IMR-90 (cell line): Measurements from ENCODE around the gene SYNE1. TPM values are rescaled to one million over a fixed set of nuclear protein-coding genes. Genes with fewer than 3 reads are reported as not detected.
A peak's percentile ranks its signal among the peaks of the same experiment; 100 is the strongest.

Source experiments
- ATAC-seq: fragments of 200-7000 bp; cut with Tn5 transposase; 2 replicates; pipeline ENCODE4 v1.9.1; 2020; ENCODE audit warnings: low read depth, mild to moderate bottlenecking, moderate library complexity
- BruUV-seq: library from RNA; stranded (reverse); fragments of 400-500 nt; replicated peaks from 2 replicates; lab custom pipeline; 2021; lab: Mats Ljungman, UMichigan
- CTCF ChIA-PET: fragments of 300-600 bp; formaldehyde crosslinking; extraction: SDS; loops from one replicate; lab custom pipeline; 2021; ENCODE audit warnings: antibody characterized with exemption; lab: Yijun Ruan, JAX
- POLR2A ChIA-PET: fragments of 300-600 bp; sonication (Branson Sonifier 250); formaldehyde crosslinking; loops from one replicate; lab custom pipeline; 2022; ENCODE audit warnings: antibody characterized with exemption; ENCODE audit not compliant: unreplicated experiment; lab: Charles Lee
- DNase-seq: peaks from one replicate; pipeline ENCODE4 v3.0.0; 2013
- H2AFZ ChIP-seq: replicated peaks from 2 replicates; pipeline ENCODE3; 2013; ENCODE audit warnings: low read length, mild to moderate bottlenecking; ENCODE audit not compliant: poor library complexity
- H2AK5ac ChIP-seq: 2 replicates; pipeline ENCODE4 v1.6.1; 2013; ENCODE audit warnings: low read depth, low read length, inconsistent platforms
- H2AK9ac ChIP-seq: replicated peaks from 2 replicates; pipeline ENCODE3; 2013; ENCODE audit warnings: mild to moderate bottlenecking, low read depth, low read length, moderate library complexity; ENCODE audit not compliant: poor library complexity
- H2BK120ac ChIP-seq: 2 replicates; pipeline ENCODE4 v1.6.1; 2013; ENCODE audit warnings: low read depth, low read length, inconsistent platforms
- H2BK15ac ChIP-seq: 3 replicates; pipeline ENCODE4 v1.6.1; 2013; ENCODE audit warnings: low read depth, low read length, inconsistent platforms
- H2BK20ac ChIP-seq: 2 replicates; pipeline ENCODE4 v1.6.1; 2013; ENCODE audit warnings: low read depth, mild to moderate bottlenecking, inconsistent platforms, low read length, moderate library complexity
- H2BK5ac ChIP-seq: 2 replicates; pipeline ENCODE4 v1.6.1; 2013; ENCODE audit warnings: mild to moderate bottlenecking, low read depth, low read length, inconsistent platforms; ENCODE audit not compliant: poor library complexity, severe bottlenecking
- H3K14ac ChIP-seq: replicated peaks from 2 replicates; pipeline ENCODE4 v1.6.1; 2013; ENCODE audit warnings: low read depth, low read length, inconsistent platforms
- H3K18ac ChIP-seq: 2 replicates; pipeline ENCODE4 v1.6.1; 2013; ENCODE audit warnings: low read depth, low read length, control low read depth
- H3K23ac ChIP-seq: 2 replicates; pipeline ENCODE4 v1.6.1; 2013; ENCODE audit warnings: low read depth, low read length, inconsistent platforms
- H3K27ac ChIP-seq: 2 replicates; pipeline ENCODE4 v1.5.1; 2013; ENCODE audit warnings: mild to moderate bottlenecking, control low read depth, low read length; ENCODE audit not compliant: insufficient read depth
- H3K27me3 ChIP-seq: 2 replicates; pipeline ENCODE4 v1.6.1; 2013; ENCODE audit warnings: low read length; ENCODE audit not compliant: control insufficient read depth, insufficient read depth
- H3K36me3 ChIP-seq: 2 replicates; pipeline ENCODE4 v1.6.1; 2013; ENCODE audit warnings: low read length, mixed read lengths; ENCODE audit not compliant: control insufficient read depth, insufficient read depth
- H3K4ac ChIP-seq: 2 replicates; pipeline ENCODE4 v1.6.1; 2013; ENCODE audit warnings: low read depth, low read length, inconsistent platforms
- H3K4me1 ChIP-seq: 2 replicates; pipeline ENCODE4 v1.6.1; 2013; ENCODE audit warnings: low read length, mixed read lengths; ENCODE audit not compliant: control insufficient read depth, insufficient read depth
- H3K4me2 ChIP-seq: 2 replicates; pipeline ENCODE4 v1.6.1; 2013; ENCODE audit warnings: low read depth, mild to moderate bottlenecking, control low read depth, low read length, moderate library complexity
- H3K4me3 ChIP-seq: 2 replicates; pipeline ENCODE4 v1.5.1; 2013; ENCODE audit warnings: low read depth, mild to moderate bottlenecking, control low read depth, low read length, moderate library complexity; ENCODE audit not compliant: insufficient read depth
- H3K56ac ChIP-seq: 2 replicates; pipeline ENCODE4 v1.6.1; 2013; ENCODE audit warnings: low read length, inconsistent platforms; ENCODE audit not compliant: insufficient read depth; ENCODE audit errors: extremely low read depth
- H3K79me1 ChIP-seq, 2 experiments: 2 replicates each; pipeline ENCODE4 v1.6.1; 2013; ENCODE audit warnings: low read length in 2 of 2, inconsistent platforms in 1 of 2, low read depth in 1 of 2
- H3K9ac ChIP-seq: 2 replicates; pipeline ENCODE4 v1.6.1; 2013; ENCODE audit warnings: low read depth, low read length, control low read depth
- H3K9me1 ChIP-seq: 2 replicates; pipeline ENCODE4 v1.6.1; 2013; ENCODE audit warnings: low read length, inconsistent platforms; ENCODE audit not compliant: insufficient read depth
- H3K9me3 ChIP-seq: 2 replicates; pipeline ENCODE4 v1.6.1; 2013; ENCODE audit warnings: low read length; ENCODE audit not compliant: control insufficient read depth, insufficient read depth
- H4K20me1 ChIP-seq: 2 replicates; pipeline ENCODE4 v1.6.1; 2013; ENCODE audit warnings: low read length, inconsistent platforms; ENCODE audit not compliant: insufficient read depth
- H4K5ac ChIP-seq: 2 replicates; pipeline ENCODE4 v1.6.1; 2013; ENCODE audit warnings: mild to moderate bottlenecking, low read depth, low read length, control low read depth
- H4K8ac ChIP-seq, 2 experiments: 2 replicates each; pipeline ENCODE4 v1.6.1; 2013; ENCODE audit warnings: low read depth in 2 of 2, low read length in 2 of 2, control low read depth in 1 of 2, inconsistent platforms in 1 of 2
- H4K91ac ChIP-seq: 2 replicates; pipeline ENCODE4 v1.6.1; 2013; ENCODE audit warnings: low read depth, low read length, inconsistent platforms; ENCODE audit not compliant: insufficient read depth
- BHLHE40 ChIP-seq: fragments of 150-350 bp; IDR thresholded peaks from 2 replicates; pipeline ENCODE4 v1.6.1; 2016; ENCODE audit warnings: mild to moderate bottlenecking, low read depth, low read length
- CEBPB ChIP-seq: IDR thresholded peaks from 2 replicates; pipeline ENCODE4 v1.6.1; 2012; ENCODE audit warnings: low read depth, low read length, improper control_type of control experiment
- FOS ChIP-seq: fragments of 150-350 bp; IDR thresholded peaks from 2 replicates; pipeline ENCODE4 v1.6.1; 2016; ENCODE audit warnings: low read depth, low read length
- MAFK ChIP-seq: IDR thresholded peaks from 2 replicates; pipeline ENCODE4 v1.6.1; 2012; ENCODE audit warnings: low read depth, low read length, improper control_type of control experiment
- MAZ ChIP-seq: IDR thresholded peaks from 2 replicates; pipeline ENCODE4 v1.6.1; 2012; ENCODE audit warnings: low read depth, mild to moderate bottlenecking, low read length, improper control_type of control experiment, moderate library complexity, borderline replicate concordance
- MXI1 ChIP-seq: IDR thresholded peaks from 2 replicates; pipeline ENCODE4 v1.6.1; 2012; ENCODE audit warnings: low read depth, mild to moderate bottlenecking, low read length, moderate library complexity, borderline replicate concordance
- NFE2L2 ChIP-seq: fragments of 150-350 bp; IDR thresholded peaks from 2 replicates; pipeline ENCODE4 v1.6.1; 2016; ENCODE audit warnings: low read depth, mild to moderate bottlenecking, low read length
- RFX5 ChIP-seq: IDR thresholded peaks from 2 replicates; pipeline ENCODE4 v1.8.0; 2012; ENCODE audit warnings: low read depth, mild to moderate bottlenecking, low read length, moderate library complexity
- SMC3 ChIP-seq: fragments of 150-350 bp; IDR thresholded peaks from 2 replicates; pipeline ENCODE4 v1.6.1; 2016; ENCODE audit warnings: low read depth, mild to moderate bottlenecking, antibody characterized with exemption, low read length, moderate library complexity
- WGBS, 2 experiments: methylation state at CpG; one replicate each; pipeline versions ENCODE4 v1.1.5 to v1.1.7; 2013; ENCODE audit warnings: missing lambda C conversion rate in 2 of 2; ENCODE audit not compliant: insufficient read length in 1 of 2; ENCODE audit errors: extremely low coverage in 2 of 2; 5-methylcytosine and 5-hydroxymethylcytosine counted together
- dilution Hi-C: fragments of 300-500 bp; cut with HindIII; formaldehyde crosslinking; loops from one replicate; pipeline ENCODE4 v1.14.3; 2018; ENCODE audit warnings: low sequenced_read_pairs; ENCODE audit not compliant: unreplicated experiment
- in situ Hi-C: fragments of 300-500 bp; cut with MboI; formaldehyde crosslinking; loops from 3 replicates; pipeline ENCODE4 v1.14.3; 2019; ENCODE audit warnings: low sequenced_read_pairs, inconsistent platforms, mixed read lengths
- intact Hi-C: fragments of 100-400 bp; cut with micrococcal nuclease; formaldehyde crosslinking; loops from 2 replicates; pipeline ENCODE4 v1.10.0; 2022
- polyA plus RNA-seq, 3 experiments: library from polyadenylated mRNA; depleted of rRNA; stranded (reverse); fragments of >200 nt; gene quantifications; 2 replicates each; pipeline ENCODE4 v1.2.3, GENCODE V29; 2012; ENCODE audit warnings: low replicate concordance in 1 of 3
- total RNA-seq: library from RNA; depleted of rRNA; stranded (reverse); fragments of >200 nt; gene quantifications from 2 replicates; pipeline ENCODE4 v1.2.3, GENCODE V29; 2012
- TF ChIP-seq, protein P1 (sequence below): fragments of 150-350 bp; IDR thresholded peaks from 2 replicates; pipeline ENCODE4 v1.6.1; 2016; ENCODE audit warnings: low read depth, mild to moderate bottlenecking, low read length, moderate library complexity, borderline replicate concordance
- TF ChIP-seq, protein P2 (sequence below): fragments of 150-350 bp; IDR thresholded peaks from 2 replicates; pipeline ENCODE4 v1.6.1; 2017; ENCODE audit warnings: mild to moderate bottlenecking, antibody characterized with exemption, low read length, low read depth

The SYNE1 gene
- total and polyA plus RNA-seq, 2 of the 4 experiments (the other 2 are of a cell fraction), result 34.1 to 159 TPM

DNA sequence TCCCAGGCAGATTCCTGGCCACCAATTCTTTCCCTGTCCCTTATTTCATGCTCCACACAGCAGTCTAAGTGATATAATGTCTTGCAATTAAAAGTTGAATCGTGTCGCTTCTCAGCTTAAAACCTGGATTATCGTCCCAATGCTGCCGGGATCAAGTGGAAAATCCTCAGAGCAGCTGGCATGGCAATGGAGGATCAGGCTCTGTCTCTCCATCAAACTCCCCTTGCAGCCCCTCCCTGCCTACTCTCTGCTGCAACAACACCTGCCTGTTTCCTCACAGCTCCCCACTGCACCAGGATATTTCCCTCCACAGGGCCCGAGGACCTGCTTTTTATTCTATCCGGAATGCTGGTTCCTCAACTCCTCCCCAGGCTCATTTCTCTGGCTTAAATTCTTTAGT is 277.1 kb downstream of the SYNE1 start:
- TF ChIP-seq, protein P1, sequence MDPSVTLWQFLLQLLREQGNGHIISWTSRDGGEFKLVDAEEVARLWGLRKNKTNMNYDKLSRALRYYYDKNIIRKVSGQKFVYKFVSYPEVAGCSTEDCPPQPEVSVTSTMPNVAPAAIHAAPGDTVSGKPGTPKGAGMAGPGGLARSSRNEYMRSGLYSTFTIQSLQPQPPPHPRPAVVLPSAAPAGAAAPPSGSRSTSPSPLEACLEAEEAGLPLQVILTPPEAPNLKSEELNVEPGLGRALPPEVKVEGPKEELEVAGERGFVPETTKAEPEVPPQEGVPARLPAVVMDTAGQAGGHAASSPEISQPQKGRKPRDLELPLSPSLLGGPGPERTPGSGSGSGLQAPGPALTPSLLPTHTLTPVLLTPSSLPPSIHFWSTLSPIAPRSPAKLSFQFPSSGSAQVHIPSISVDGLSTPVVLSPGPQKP, result no peak
- TF ChIP-seq MAZ, result no peak
- TF ChIP-seq RFX5, result no peak
- TF ChIP-seq MAFK, result no peak
- TF ChIP-seq FOS, result no peak
- no peak for TF ChIP-seq MXI1
- TF ChIP-seq BHLHE40, result no peak
- TF ChIP-seq NFE2L2, result no peak
- no peak for TF ChIP-seq SMC3
- no peak for TF ChIP-seq CEBPB
- TF ChIP-seq, protein P2, sequence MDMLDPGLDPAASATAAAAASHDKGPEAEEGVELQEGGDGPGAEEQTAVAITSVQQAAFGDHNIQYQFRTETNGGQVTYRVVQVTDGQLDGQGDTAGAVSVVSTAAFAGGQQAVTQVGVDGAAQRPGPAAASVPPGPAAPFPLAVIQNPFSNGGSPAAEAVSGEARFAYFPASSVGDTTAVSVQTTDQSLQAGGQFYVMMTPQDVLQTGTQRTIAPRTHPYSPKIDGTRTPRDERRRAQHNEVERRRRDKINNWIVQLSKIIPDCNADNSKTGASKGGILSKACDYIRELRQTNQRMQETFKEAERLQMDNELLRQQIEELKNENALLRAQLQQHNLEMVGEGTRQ, result no peak
- no peaks in the 10 kb centered on the region for H3K4me1 ChIP-seq
- dilution Hi-C loops (no loop called here), in situ Hi-C loops (no loop called here), intact Hi-C loops (no loop called here)
- H3K14ac ChIP-seq, result no peak overlapping the region
- no peak overlapping the region for H2BK120ac ChIP-seq
- no peak overlapping the region for H3K4me3 ChIP-seq
- H3K4me2 ChIP-seq, result no peak overlapping the region
- H3K9ac ChIP-seq, result no peak overlapping the region
- H3K23ac ChIP-seq, result no peak overlapping the region
- no peak overlapping the region for H2BK15ac ChIP-seq
- ChIA-PET CTCF (interaction anchor here (0.6 kb wide), 1 partner anchor 658 kb away, joined by 3 read pairs; no protein-coding TSS in a partner anchor), POLR2A (no interaction called here)
- H3K18ac ChIP-seq, result no peak overlapping the region
- 0 out of 2 replicates have a peak, but pooled peaks cover 2% of the 10 kb centered on the region for H3K9me1 ChIP-seq
- H2AFZ ChIP-seq, result no peak overlapping the region
- no peak overlapping the region for H2BK20ac ChIP-seq
- no TSS peak for BruUV-seq
- no peak overlapping the region for H3K27ac ChIP-seq
- H4K91ac ChIP-seq, result no peak overlapping the region
- DNase-seq (no peak), ATAC-seq (no peak)
- no peaks in the 10 kb centered on the region for H3K9me3 ChIP-seq
- no peak overlapping the region for H2AK5ac ChIP-seq
- no peak overlapping the region for H3K56ac ChIP-seq
- H4K8ac ChIP-seq, result no peak overlapping the region
- H4K20me1 ChIP-seq, result no peaks in the 10 kb centered on the region
- H3K27me3 ChIP-seq, result no peaks in the 10 kb centered on the region
- H3K36me3 ChIP-seq, result peaks cover 42% of the 10 kb centered on the region
- H2BK5ac ChIP-seq, result no peak overlapping the region
- peak overlapping the region; percentile 67 for H2AK9ac ChIP-seq
- 100% methylated on average over 4 of the region's 6 CpGs; no CpG with 5 or more reads in 1 of the 2 experiments for WGBS, 2 experiments
- peaks cover 0 to 3% of the 10 kb centered on the region in 2 experiments; a peak in 2 of 4 replicates for H3K79me1 ChIP-seq
- H4K5ac ChIP-seq, result no peak overlapping the region
- H3K4ac ChIP-seq, result no peak overlapping the region
